Activated CD4-positive, alpha-beta T cell treated with anti-CD3 and anti-CD28 coated beads, Interleukin-2, amount 10 ng/mL, durations not matched to agents 7 days and 5 days (primary cell): Measurements from ENCODE around the gene SUSD4. TPM values are rescaled to one million over a fixed set of nuclear protein-coding genes. Genes with fewer than 3 reads are reported as not detected.
A peak's percentile ranks its signal among the peaks of the same experiment; 100 is the strongest.
"Not testable (repeated sequence)": the region's sequence is repeated elsewhere in the genome, so short reads cannot be mapped to it uniquely, and the experiment has no call there.

Experiments
- CTCF ChIA-PET: fragments of 350-600 bp; sonication (Branson Sonifier 250); formaldehyde crosslinking; loops from one replicate; lab custom pipeline; 2021; ENCODE audit warnings: antibody characterized with exemption; lab: Charles Lee
- POLR2A ChIA-PET: fragments of 350-600 bp; sonication (Branson Sonifier 250); formaldehyde crosslinking; loops from one replicate; lab custom pipeline; 2021; ENCODE audit warnings: antibody characterized with exemption; lab: Charles Lee
- DNase-seq: peaks from one replicate; pipeline ENCODE4 v3.0.0-alpha.2; 2020
- H3K27ac Mint-ChIP-seq: one replicate; pipeline ENCODE4 v1.8.0; 2021; ENCODE audit warnings: mild to moderate bottlenecking, moderate library complexity, mixed read lengths
- H3K27me3 Mint-ChIP-seq: one replicate; pipeline ENCODE4 v1.8.0; 2021; ENCODE audit warnings: mixed read lengths
- H3K36me3 Mint-ChIP-seq: one replicate; pipeline ENCODE4 v1.8.0; 2021; ENCODE audit warnings: low read depth, mixed read lengths
- H3K4me1 Mint-ChIP-seq: one replicate; pipeline ENCODE4 v1.8.0; 2021; ENCODE audit warnings: mixed read lengths
- H3K4me3 Mint-ChIP-seq: one replicate; pipeline ENCODE4 v1.8.0; 2021; ENCODE audit warnings: mild to moderate bottlenecking, moderate library complexity, mixed read lengths
- H3K9me3 Mint-ChIP-seq: one replicate; pipeline ENCODE4 v1.8.0; 2021; ENCODE audit warnings: mixed read lengths
- total RNA-seq, 2 experiments: library from RNA; stranded (reverse); gene quantifications; one replicate each; pipeline ENCODE4 v1.2.3, GENCODE V29; 2021

The SUSD4 gene
- total RNA-seq: 1 to 10 TPM; 2.9 to 4.8 TPM

DNA sequence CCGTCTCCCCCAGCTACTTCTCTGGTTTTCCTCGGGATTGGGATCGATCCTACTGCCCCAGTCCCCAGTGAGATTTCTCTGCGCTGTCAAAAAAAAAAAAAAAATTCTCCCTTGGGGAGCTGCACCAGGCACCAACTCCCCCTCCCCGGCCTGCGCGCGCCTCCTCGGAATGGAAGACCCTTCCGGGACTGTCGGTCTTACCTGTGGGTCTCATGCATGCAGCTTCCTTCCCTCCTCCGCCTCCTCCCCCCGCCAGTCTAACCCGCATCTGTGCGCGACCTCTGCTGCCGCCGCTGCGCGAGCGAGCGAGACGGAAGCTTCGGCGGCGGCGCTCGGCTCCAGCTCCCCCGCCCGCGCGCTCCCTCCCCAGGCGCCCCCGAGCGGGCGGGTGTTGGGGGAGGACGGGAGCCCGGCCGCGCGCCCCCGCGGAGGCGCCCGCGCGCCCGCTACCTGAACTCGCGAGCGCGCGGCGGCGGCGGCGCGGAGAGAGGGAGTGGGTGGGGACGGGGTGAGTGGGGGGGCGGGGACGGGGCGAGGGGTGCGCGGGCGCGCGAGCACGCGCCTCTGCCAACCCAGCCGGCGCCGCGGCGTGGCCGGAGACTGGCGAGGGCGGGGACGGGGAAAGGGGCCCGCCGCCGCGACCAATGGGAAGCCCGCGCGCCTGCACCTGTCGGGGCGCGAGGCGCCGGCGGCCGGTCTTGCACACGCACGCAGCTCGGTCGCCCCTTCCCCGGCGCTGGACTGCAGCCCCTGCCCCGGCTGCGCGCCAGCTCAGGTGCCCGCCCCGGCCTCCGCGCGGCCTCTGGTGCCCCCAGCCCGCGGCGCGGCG lies at the start of gene SUSD4:
Gene SUSD4, minus strand, starts transcription at position 321 of the 829 bp plus-strand sequence. CDS start 751 bp downstream, outside the sequence.
- Mint-ChIP-seq H3K36me3 (no peaks in the 10 kb centered on the region), H3K27ac (no peak within 1 kb of the TSS), H3K27me3 (peaks cover 52% of the 10 kb centered on the region), H3K4me1 (peaks cover 18% of the 10 kb centered on the region), H3K9me3 (no peaks in the 10 kb centered on the region), H3K4me3 (peak within 1 kb of the TSS; percentile 85)
- POLR2A ChIA-PET: interaction anchor here (0.6 kb wide), 1 partner anchor 231 kb away, joined by 5 read pairs; no protein-coding TSS in a partner anchor
- DNase-seq: peak; percentile 67
- CTCF ChIA-PET: interaction anchor here (0.7 to 1.1 kb wide), 3 partner anchors 9 to 37 kb away, joined by 3 read pairs; no protein-coding TSS in a partner anchor

DNA sequence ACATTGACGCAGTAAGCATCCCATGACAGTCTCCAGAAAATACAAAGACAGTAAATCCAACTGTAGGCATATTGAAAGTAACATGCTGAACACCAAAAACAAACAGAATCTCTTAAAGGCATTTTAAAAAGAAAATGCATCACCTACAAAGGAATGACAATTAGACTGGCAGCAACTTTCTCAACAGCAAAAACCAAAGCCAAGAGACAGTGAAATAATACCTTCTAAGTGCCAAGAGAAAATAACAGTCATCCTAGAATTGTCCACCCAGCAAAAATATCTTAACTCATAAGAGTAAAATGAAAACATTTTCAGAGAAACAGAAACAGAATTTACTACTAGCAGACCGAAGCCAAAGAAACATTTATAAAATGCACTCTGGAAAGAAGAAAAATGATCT lies 49.2 kb upstream of the SUSD4 start:
- ChIA-PET CTCF (no interaction called here), POLR2A (no interaction called here)
- Mint-ChIP-seq H3K9me3 (no peaks in the 10 kb centered on the region), H3K36me3 (no peaks in the 10 kb centered on the region), H3K4me1 (no peaks in the 10 kb centered on the region), H3K4me3 (no peak overlapping the region), H3K27ac (no peak overlapping the region), H3K27me3 (peaks cover 4% of the 10 kb centered on the region)
- no peak for DNase-seq

GRCh38 chr1:223411710-223412109 lies 47.7 kb upstream of the SUSD4 start:
- peaks cover under 1% of the 10 kb centered on the region for H3K36me3 Mint-ChIP-seq
- no peaks in the 10 kb centered on the region for H3K4me1 Mint-ChIP-seq
- no peak overlapping the region for H3K4me3 Mint-ChIP-seq
- no peak overlapping the region for H3K27ac Mint-ChIP-seq
- POLR2A ChIA-PET: no interaction called here
- H3K27me3 Mint-ChIP-seq: peaks cover 4% of the 10 kb centered on the region
- peaks cover under 1% of the 10 kb centered on the region for H3K9me3 Mint-ChIP-seq
- CTCF ChIA-PET: no interaction called here
- no peak for DNase-seq

- Mint-ChIP-seq H3K27me3 (peaks cover 8% of the 10 kb centered on the region), H3K9me3 (peaks cover 4% of the 10 kb centered on the region), H3K36me3 (peaks cover 4% of the 10 kb centered on the region), H3K27ac (no peak overlapping the region), H3K4me1 (peaks cover 4% of the 10 kb centered on the region), H3K4me3 (no peak overlapping the region)
- ChIA-PET POLR2A (no interaction called here), CTCF (no interaction called here)
- DNase-seq: no peak
Observed at GRCh38 chr1:223411309-223411708, 47.3 kb upstream of the SUSD4 start.

GRCh38 chr1:223410036-223410435 lies 46.1 kb upstream of the SUSD4 start:
- DNase-seq: no peak
- peaks cover 8% of the 10 kb centered on the region for H3K9me3 Mint-ChIP-seq
- ChIA-PET POLR2A (no interaction called here), CTCF (no interaction called here)
- no peak overlapping the region for H3K4me3 Mint-ChIP-seq
- peaks cover 15% of the 10 kb centered on the region for H3K4me1 Mint-ChIP-seq
- no peak overlapping the region for H3K27ac Mint-ChIP-seq
- H3K27me3 Mint-ChIP-seq: peaks cover 10% of the 10 kb centered on the region
- peaks cover 7% of the 10 kb centered on the region for H3K36me3 Mint-ChIP-seq

- ChIA-PET CTCF (no interaction called here), POLR2A (no interaction called here)
- H3K4me3 Mint-ChIP-seq: no peak overlapping the region
- peaks cover 11% of the 10 kb centered on the region for H3K36me3 Mint-ChIP-seq
- H3K27ac Mint-ChIP-seq: no peak overlapping the region
- H3K27me3 Mint-ChIP-seq: peaks cover 10% of the 10 kb centered on the region
- H3K4me1 Mint-ChIP-seq: peaks cover 27% of the 10 kb centered on the region
- peak; percentile 19 for DNase-seq
- peaks cover 24% of the 10 kb centered on the region for H3K9me3 Mint-ChIP-seq
Observed at GRCh38 chr1:223405507-223405906, 41.5 kb upstream of the SUSD4 start.

- Mint-ChIP-seq H3K36me3 (peaks cover 11% of the 10 kb centered on the region), H3K4me1 (peaks cover 27% of the 10 kb centered on the region), H3K27ac (no peak overlapping the region), H3K9me3 (peaks cover 24% of the 10 kb centered on the region), H3K27me3 (peaks cover 10% of the 10 kb centered on the region), H3K4me3 (no peak overlapping the region)
- ChIA-PET CTCF (interaction anchor here (0.6 kb wide), 1 partner anchor 278 kb away, joined by 3 read pairs; no protein-coding TSS in a partner anchor), POLR2A (no interaction called here)
- no peak for DNase-seq
Observed at GRCh38 chr1:223403184-223403815, 39.3 kb upstream of the SUSD4 start.

GRCh38 chr1:223402790-223403142 lies 38.8 kb upstream of the SUSD4 start:
- Mint-ChIP-seq H3K27ac (no peak overlapping the region), H3K9me3 (peaks cover 24% of the 10 kb centered on the region), H3K27me3 (peaks cover 10% of the 10 kb centered on the region), H3K4me3 (no peak overlapping the region), H3K4me1 (peaks cover 27% of the 10 kb centered on the region), H3K36me3 (peaks cover 11% of the 10 kb centered on the region)
- ChIA-PET POLR2A (no interaction called here), CTCF (interaction anchor here (0.6 kb wide), 1 partner anchor 278 kb away, joined by 3 read pairs; no protein-coding TSS in a partner anchor)
- no peak for DNase-seq

DNA sequence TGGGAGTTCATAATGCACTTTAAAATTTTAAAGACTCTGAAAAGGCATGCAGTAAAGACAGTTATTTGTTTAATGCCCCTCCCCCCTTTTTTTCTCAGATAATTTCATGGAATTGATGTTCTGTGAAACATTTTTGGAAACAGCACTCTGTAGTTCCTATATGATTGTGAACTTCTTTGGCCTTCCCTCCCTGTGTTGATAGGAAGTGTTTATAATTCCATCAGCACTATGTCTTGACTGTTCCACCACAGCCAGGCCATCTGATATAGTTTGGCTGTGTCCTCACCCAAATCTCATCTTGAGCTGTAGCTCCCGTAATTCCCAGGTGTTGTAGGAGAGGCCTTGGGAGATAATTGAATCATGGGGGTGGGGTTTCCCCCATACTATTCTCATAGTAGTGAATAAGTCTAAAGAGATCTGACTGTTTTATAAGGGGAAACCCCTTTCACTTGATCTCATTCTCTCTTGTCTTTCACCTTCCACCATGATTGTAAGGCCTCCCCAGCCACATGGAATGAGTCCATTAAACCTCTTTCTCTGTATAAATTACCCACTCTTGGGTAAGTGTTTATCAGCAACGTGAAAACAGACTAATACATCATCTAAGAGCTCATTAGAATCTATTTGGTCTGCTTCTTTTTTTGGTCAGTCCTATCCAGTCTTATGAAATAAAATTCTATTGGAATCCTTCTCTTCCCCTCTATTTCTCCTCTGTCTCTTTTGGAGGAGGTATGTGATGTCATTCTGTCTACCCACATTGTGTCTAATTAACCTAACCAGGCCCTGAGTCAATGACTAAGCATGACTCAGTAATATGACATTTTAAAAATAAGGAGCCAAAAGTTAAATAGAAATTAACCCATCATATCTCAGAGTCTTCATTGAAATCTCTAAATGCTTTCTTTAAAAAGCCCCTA lies 38.2 kb upstream of the SUSD4 start:
- no peak overlapping the region for H3K27ac Mint-ChIP-seq

DNA sequence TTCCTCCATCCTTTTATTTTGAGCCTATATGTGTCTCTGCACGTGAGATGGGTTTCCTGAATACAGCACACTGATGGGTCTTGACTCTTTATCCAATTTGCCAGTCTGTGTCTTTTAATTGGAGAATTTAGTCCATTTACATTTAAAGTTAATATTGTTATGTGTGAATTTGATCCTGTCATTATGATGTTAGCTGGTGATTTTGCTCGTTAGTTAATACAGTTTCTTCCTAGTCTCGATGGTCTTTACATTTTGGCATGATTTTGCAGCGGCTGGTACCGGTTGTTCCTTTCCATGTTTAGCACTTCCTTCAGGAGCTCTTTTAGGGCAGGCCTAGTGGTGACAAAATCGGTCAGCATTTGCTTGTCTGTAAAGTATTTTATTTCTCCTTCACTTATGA lies 35.4 kb upstream of the SUSD4 start:
- CTCF ChIA-PET, POLR2A ChIA-PET, H3K4me3 Mint-ChIP-seq: not testable (repeated sequence)

More for the DNA sequence above, 38.2 kb upstream of the SUSD4 start:
- Mint-ChIP-seq H3K36me3 (peaks cover 11% of the 10 kb centered on the region), H3K27me3 (peaks cover 8% of the 10 kb centered on the region), H3K4me3 (no peak overlapping the region), H3K4me1 (peaks cover 27% of the 10 kb centered on the region), H3K9me3 (peaks cover 24% of the 10 kb centered on the region)
- POLR2A ChIA-PET: no interaction called here
- DNase-seq: no peak
- CTCF ChIA-PET: interaction anchor here (0.6 kb wide), 1 partner anchor 277 kb away, joined by 3 read pairs; no protein-coding TSS in a partner anchor

GRCh38 chr1:223394706-223395105 lies 30.7 kb upstream of the SUSD4 start:
- H3K9me3 Mint-ChIP-seq: no peaks in the 10 kb centered on the region
- ChIA-PET POLR2A (no interaction called here), CTCF (no interaction called here)

More for the DNA sequence above, 35.4 kb upstream of the SUSD4 start:
- H3K9me3 Mint-ChIP-seq: peaks cover 13% of the 10 kb centered on the region
- H3K27ac Mint-ChIP-seq, DNase-seq, H3K27me3 Mint-ChIP-seq, H3K4me1 Mint-ChIP-seq, H3K36me3 Mint-ChIP-seq: not testable (repeated sequence)

DNA sequence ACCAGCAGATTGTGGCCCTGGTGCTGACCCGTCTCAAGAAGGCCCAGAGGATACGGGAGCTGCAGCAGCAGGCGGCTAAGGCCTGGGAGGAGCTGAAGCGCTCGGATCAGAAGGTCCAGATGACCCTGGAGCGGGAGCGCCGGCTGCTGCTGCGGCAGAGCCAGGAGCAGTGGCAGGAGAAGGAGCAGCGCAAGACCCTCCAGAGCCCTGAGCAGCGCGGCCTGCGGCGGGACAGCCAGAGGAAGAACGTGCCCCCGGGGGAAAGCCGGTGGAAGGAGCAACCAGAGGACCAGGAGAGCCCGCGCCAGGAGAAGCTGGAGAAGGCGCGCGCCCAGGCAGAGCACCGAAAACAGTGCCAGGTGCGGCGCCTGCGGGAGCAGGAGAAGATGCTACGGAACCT lies 30.3 kb upstream of the SUSD4 start:
- no peak for DNase-seq
- no peak overlapping the region for H3K4me3 Mint-ChIP-seq
- no peaks in the 10 kb centered on the region for H3K9me3 Mint-ChIP-seq
- H3K27ac Mint-ChIP-seq: no peak overlapping the region
- H3K4me1 Mint-ChIP-seq: peaks cover 3% of the 10 kb centered on the region
- POLR2A ChIA-PET: no interaction called here
- no peaks in the 10 kb centered on the region for H3K36me3 Mint-ChIP-seq
- CTCF ChIA-PET: no interaction called here
- peaks cover 33% of the 10 kb centered on the region for H3K27me3 Mint-ChIP-seq

More at GRCh38 chr1:223394706-223395105, 30.7 kb upstream of the SUSD4 start:
- H3K36me3 Mint-ChIP-seq: no peaks in the 10 kb centered on the region
- no peak overlapping the region for H3K27ac Mint-ChIP-seq
- H3K4me3 Mint-ChIP-seq: no peak overlapping the region
- H3K27me3 Mint-ChIP-seq: peaks cover 33% of the 10 kb centered on the region
- peaks cover 3% of the 10 kb centered on the region for H3K4me1 Mint-ChIP-seq
- no peak for DNase-seq
